ENCODE data around the gene ICAM3. TPM values are rescaled to one million over a fixed set of nuclear protein-coding genes. Genes with fewer than 3 reads are reported as not detected.
"Not testable (repeated sequence)": the region's sequence is repeated elsewhere in the genome, so short reads cannot be mapped to it uniquely, and the experiment has no call there.

ICAM3 gene
- total RNA-seq, 1 experiment from 2014 or later, result 28.3 TPM

GRCh38 chr19:10338940-10339339 lies 484 bp downstream of the ICAM3 start:
- Histone ChIP-seq H2BK15ac (ENCODE audit: low read depth, low read length) (no peak overlapping the region), H4K20me1 (ENCODE audit: control insufficient read depth, insufficient read depth, insufficient read length) (no peaks in the 10 kb centered on the region), H3K56ac (ENCODE audit: insufficient read length, low read depth, low read length) (no peak overlapping the region), H3K27me3 (ENCODE audit: insufficient read depth, low read length) (no peaks in the 10 kb centered on the region; the same call in 1 of the 2 replicates), H3K9me3 (ENCODE audit: control insufficient read depth, low read depth, low read length) (no peaks in the 10 kb centered on the region), H3K79me2 (ENCODE audit: insufficient read depth, low read length) (no peaks in the 10 kb centered on the region), H3K4me2 (ENCODE audit: insufficient read depth, insufficient read length, low read length) (peak overlapping the region; percentile 3), H3K27ac (ENCODE audit: insufficient read length, low read depth, low read length) (no peak overlapping the region), H3K18ac (ENCODE audit: insufficient read length, low read depth, low read length) (no peak overlapping the region), H3K23me2 (ENCODE audit: insufficient read length, low read depth, low read length, poor library complexity, severe bottlenecking) (peaks cover 13% of the 10 kb centered on the region), H2AK5ac (ENCODE audit: insufficient read length, low read length) (no peak overlapping the region), H2AFZ (ENCODE audit: low read length) (no peak overlapping the region), H4K5ac (ENCODE audit: insufficient read length, low read depth, low read length) (no peak overlapping the region), H4K91ac (ENCODE audit: insufficient read length, low read depth, low read length) (no peak overlapping the region), H4K8ac (replicated peaks; ENCODE audit: insufficient read length, low read depth, low read length) (no peak overlapping the region), H2BK12ac (ENCODE audit: insufficient read length, low read depth, low read length) (no peak overlapping the region), H3K23ac (ENCODE audit: insufficient read length, low read depth, low read length) (no peak overlapping the region), H3K14ac (ENCODE audit: insufficient read depth, low read length) (no peak overlapping the region), H3K9ac (ENCODE audit: extremely low read depth, insufficient read length, low read length) (no peak overlapping the region), H3K4me1 (ENCODE audit: insufficient read depth, low read length) (peaks cover 6% of the 10 kb centered on the region; the same call in 1 of the 2 replicates), H3K4ac (ENCODE audit: low read depth, low read length) (no peak overlapping the region), H2BK120ac (ENCODE audit: low read depth, low read length, poor library complexity, severe bottlenecking) (no peak overlapping the region), H2BK20ac (ENCODE audit: low read depth, low read length, poor library complexity, severe bottlenecking) (no peak overlapping the region), H3K79me1 (ENCODE audit: insufficient read depth, low read depth, low read length, poor library complexity, severe bottlenecking) (no peaks in the 10 kb centered on the region), H3T11ph (ENCODE audit: low read length) (no peak overlapping the region), H2BK5ac (ENCODE audit: insufficient read length, low read length) (no peak overlapping the region)
- no peaks in the 10 kb centered on the region for H3K36me3 Mint-ChIP-seq (ENCODE audit: insufficient read depth in 1 of 3, low read depth in 3 of 3)
- H3K4me1 Mint-ChIP-seq, result peaks cover 22 to 30% of the 10 kb centered on the region in 2 experiments
- H3K9me3 Mint-ChIP-seq, result no peaks in the 10 kb centered on the region; a peak in 1 of 5 replicates
- no CpG with 5 or more reads among the region's 6 CpGs for WGBS (ENCODE audit: extremely low coverage, insufficient read length, low lambda C conversion rate)
- TF ChIP-seq CTCF (conservative IDR thresholded peaks at IDR 0.05), result no peak
- peak overlapping the region in 1 of 3 experiments; percentile 1; a peak in 3 of 7 replicates for H3K27ac Mint-ChIP-seq
- no peak for DNase-seq
- H3K4me3 Mint-ChIP-seq, result peak overlapping the region in 1 of 2 experiments; percentile 11; a peak in 2 of 5 replicates
- no peaks in the 10 kb centered on the region; the same call in 1 of the 2 replicates for H3K27me3 Mint-ChIP-seq (ENCODE audit: low read depth)

- H3K9ac ChIP-seq (ENCODE audit: extremely low read depth, insufficient read length, low read length); H3K9me3 ChIP-seq (ENCODE audit: control insufficient read depth, low read depth, low read length); H3K4ac ChIP-seq (ENCODE audit: low read depth, low read length); H2BK20ac ChIP-seq (ENCODE audit: low read depth, low read length, poor library complexity, severe bottlenecking); H3K27me3 Mint-ChIP-seq (ENCODE audit: low read depth); H3K23ac ChIP-seq (ENCODE audit: insufficient read length, low read depth, low read length); H3K14ac ChIP-seq (ENCODE audit: insufficient read depth, low read length); H3K4me3 Mint-ChIP-seq; H4K20me1 ChIP-seq (ENCODE audit: control insufficient read depth, insufficient read depth, insufficient read length); H2BK12ac ChIP-seq (ENCODE audit: insufficient read length, low read depth, low read length); H2BK120ac ChIP-seq (ENCODE audit: low read depth, low read length, poor library complexity, severe bottlenecking); DNase-seq; H3K79me2 ChIP-seq (ENCODE audit: insufficient read depth, low read length); H3K4me1 ChIP-seq (ENCODE audit: insufficient read depth, low read length); H2AK5ac ChIP-seq (ENCODE audit: insufficient read length, low read length); H3K79me1 ChIP-seq (ENCODE audit: insufficient read depth, low read depth, low read length, poor library complexity, severe bottlenecking); H4K8ac ChIP-seq (replicated peaks; ENCODE audit: insufficient read length, low read depth, low read length); H4K91ac ChIP-seq (ENCODE audit: insufficient read length, low read depth, low read length); H3K27ac Mint-ChIP-seq; H3K36me3 Mint-ChIP-seq (ENCODE audit: insufficient read depth in 1 of 3, low read depth in 3 of 3); H3T11ph ChIP-seq (ENCODE audit: low read length); H2AFZ ChIP-seq (ENCODE audit: low read length); H3K18ac ChIP-seq (ENCODE audit: insufficient read length, low read depth, low read length); H3K56ac ChIP-seq (ENCODE audit: insufficient read length, low read depth, low read length); H4K5ac ChIP-seq (ENCODE audit: insufficient read length, low read depth, low read length); H2BK15ac ChIP-seq (ENCODE audit: low read depth, low read length); H2BK5ac ChIP-seq (ENCODE audit: insufficient read length, low read length); H3K9me3 Mint-ChIP-seq; H3K4me2 ChIP-seq (ENCODE audit: insufficient read depth, insufficient read length, low read length); H3K27me3 ChIP-seq (ENCODE audit: insufficient read depth, low read length); H3K27ac ChIP-seq (ENCODE audit: insufficient read length, low read depth, low read length): not testable (repeated sequence)
- H3K4me1 Mint-ChIP-seq, result peaks cover 33 to 37% of the 10 kb centered on the region in 2 experiments
- peaks cover 24% of the 10 kb centered on the region for H3K23me2 ChIP-seq (ENCODE audit: insufficient read length, low read depth, low read length, poor library complexity, severe bottlenecking)
- WGBS (ENCODE audit: extremely low coverage, insufficient read length, low lambda C conversion rate), result no CpG with 5 or more reads among the region's 9 CpGs
Measured at GRCh38 chr19:10336725-10337124, 2.7 kb downstream of the ICAM3 start.

Measured in H9 (cell line).